Psoas muscle (tissue), 8 donors: ENCODE measurements around the gene SLC22A7. TPM values are rescaled to one million over a fixed set of nuclear protein-coding genes. Genes with fewer than 3 reads are reported as not detected.

Source experiments
- ATAC-seq, 4 donors: fragments of 200-7000 bp; cut with Tn5 transposase; one replicate each; pipeline ENCODE4 v1.9.1; 2020; ENCODE audit warnings: moderate library complexity in 3 of 4, mild to moderate bottlenecking in 2 of 4
- DNase-seq, 2 donors: peaks; one replicate each; pipeline ENCODE4 v3.0.0-alpha.2; 2020
- H3K27ac ChIP-seq: fragments of 200-600 bp; one replicate; pipeline ENCODE4 v1.8.0; 2022
- H3K27me3 ChIP-seq, 3 donors: fragments of 200-600 bp in 1 of 3; one replicate each; pipeline versions ENCODE4 v1.6.1 to v1.8.0; 2013 to 2022; ENCODE audit warnings: low read length in 2 of 3, mild to moderate bottlenecking in 2 of 3, moderate library complexity in 1 of 3; ENCODE audit not compliant: insufficient read depth in 3 of 3
- H3K36me3 ChIP-seq, 2 donors: fragments of 200-600 bp in 1 of 2; one replicate each; pipeline versions ENCODE4 v1.6.1 to v1.8.0; 2013 to 2022; ENCODE audit warnings: low read depth in 1 of 2, mild to moderate bottlenecking in 1 of 2, moderate library complexity in 1 of 2; ENCODE audit not compliant: insufficient read depth in 1 of 2
- H3K4me1 ChIP-seq: fragments of 200-600 bp; one replicate; pipeline ENCODE4 v1.8.0; 2022
- H3K4me3 ChIP-seq: fragments of 200-600 bp; one replicate; pipeline ENCODE4 v1.8.0; 2022; ENCODE audit warnings: mild to moderate bottlenecking
- H3K9me3 ChIP-seq: fragments of 200-600 bp; one replicate; pipeline ENCODE4 v1.8.0; 2022
- WGBS, 3 donors: extraction: QIAGEN DNeasy Blood & Tissue Kit; methylation state at CpG; one replicate each; pipeline versions ENCODE4 v1.1.6 to v1.1.7; 2013; 5-methylcytosine and 5-hydroxymethylcytosine counted together
- intact Hi-C, 2 donors: fragments of 100-400 bp; cut with DNase I; formaldehyde crosslinking; loops; one replicate each; pipeline versions ENCODE4 v1.11.0 to v1.14.2; 2022
- polyA plus RNA-seq, 3 donors: library from polyadenylated mRNA; stranded (reverse); fragments of 200-250 nt; gene quantifications; one replicate each; pipeline ENCODE4 v1.2.3, GENCODE V29; 2013
- total RNA-seq, 4 donors: library from RNA; stranded (reverse); fragmentation: NEBNext Ultra II Directional in 2 of 4; extraction: Animal tissue kit (Norgen Biotek cat#: 25700) in 2 of 4; gene quantifications; one replicate each; pipeline versions ENCODE4 v1.2.1 to v1.2.4, GENCODE V29; 2021 to 2023
- TF ChIP-seq, protein P1 (sequence below): fragments of 200-600 bp; IDR thresholded peaks from one replicate; pipeline ENCODE4 v1.8.0; 2022; ENCODE audit warnings: antibody characterized with exemption
- donor health status: healthy with polysubstance abuse.
- donor health status: DM: no; HTN: no; CAD: no; lungs with moderate emphysema.
- donor health status: Bipolar disorder and iron deficiency.
- donor health status: healthy.
- donor health status: DM: yes; HTN: yes; CAD: no.
- donor health status: DM: no; HTN: no; CAD: no.
- donor health status: DM: no; HTN: no; CAD: no.
- donor health status: DM: yes; HTN: yes; CAD: no.

SLC22A7 gene
- total and polyA plus RNA-seq, 7 donors: not detected

DNA sequence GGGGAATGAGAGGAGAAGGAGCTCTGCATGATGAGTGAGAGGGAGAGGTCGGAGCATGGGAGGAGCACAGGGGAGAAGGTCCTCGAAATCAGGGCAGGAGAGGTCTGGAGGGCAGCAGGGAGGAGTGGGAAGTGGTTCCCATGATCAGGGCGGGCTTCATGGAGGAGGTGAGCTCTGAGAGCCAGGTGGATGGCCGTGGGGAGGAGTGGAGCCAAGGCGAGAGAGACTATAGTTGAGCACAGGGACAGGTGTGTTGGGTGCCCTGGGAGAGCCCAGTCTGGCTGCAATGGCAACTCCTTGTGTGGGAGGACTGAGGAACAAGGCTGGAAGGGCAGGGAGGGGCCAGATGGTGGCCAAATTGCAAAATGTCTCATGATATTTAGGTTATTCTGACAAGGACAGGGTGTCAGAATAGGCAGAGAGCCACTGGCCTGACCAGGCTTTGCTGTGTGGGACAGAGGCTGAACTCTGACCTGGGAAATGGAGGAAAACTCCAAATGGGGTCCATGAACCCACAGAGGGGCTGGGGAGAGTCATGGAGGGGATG, 33.4 kb upstream of the SLC22A7 start:
- H3K27me3 ChIP-seq: peaks cover 0 to 6% (median 0%) of the 10 kb centered on the region in 3 donors
- ATAC-seq (no peak), DNase-seq (no peak)
- peaks cover 5% of the 10 kb centered on the region for H3K4me1 ChIP-seq
- no peak overlapping the region for H3K4me3 ChIP-seq
- H3K36me3 ChIP-seq: no peaks in the 10 kb centered on the region
- intact Hi-C loops: loop anchor here in 1 of 2 donors (5.0 kb wide), 1 partner anchor 68 kb away; no protein-coding TSS in a partner anchor
- TF ChIP-seq, protein P1, sequence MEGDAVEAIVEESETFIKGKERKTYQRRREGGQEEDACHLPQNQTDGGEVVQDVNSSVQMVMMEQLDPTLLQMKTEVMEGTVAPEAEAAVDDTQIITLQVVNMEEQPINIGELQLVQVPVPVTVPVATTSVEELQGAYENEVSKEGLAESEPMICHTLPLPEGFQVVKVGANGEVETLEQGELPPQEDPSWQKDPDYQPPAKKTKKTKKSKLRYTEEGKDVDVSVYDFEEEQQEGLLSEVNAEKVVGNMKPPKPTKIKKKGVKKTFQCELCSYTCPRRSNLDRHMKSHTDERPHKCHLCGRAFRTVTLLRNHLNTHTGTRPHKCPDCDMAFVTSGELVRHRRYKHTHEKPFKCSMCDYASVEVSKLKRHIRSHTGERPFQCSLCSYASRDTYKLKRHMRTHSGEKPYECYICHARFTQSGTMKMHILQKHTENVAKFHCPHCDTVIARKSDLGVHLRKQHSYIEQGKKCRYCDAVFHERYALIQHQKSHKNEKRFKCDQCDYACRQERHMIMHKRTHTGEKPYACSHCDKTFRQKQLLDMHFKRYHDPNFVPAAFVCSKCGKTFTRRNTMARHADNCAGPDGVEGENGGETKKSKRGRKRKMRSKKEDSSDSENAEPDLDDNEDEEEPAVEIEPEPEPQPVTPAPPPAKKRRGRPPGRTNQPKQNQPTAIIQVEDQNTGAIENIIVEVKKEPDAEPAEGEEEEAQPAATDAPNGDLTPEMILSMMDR: no peak
- WGBS, 3 donors: 79 to 90% (median 86%) methylated on average over 5 of the region's 5 CpGs
- no peak overlapping the region for H3K27ac ChIP-seq
- H3K9me3 ChIP-seq: no peaks in the 10 kb centered on the region

DNA sequence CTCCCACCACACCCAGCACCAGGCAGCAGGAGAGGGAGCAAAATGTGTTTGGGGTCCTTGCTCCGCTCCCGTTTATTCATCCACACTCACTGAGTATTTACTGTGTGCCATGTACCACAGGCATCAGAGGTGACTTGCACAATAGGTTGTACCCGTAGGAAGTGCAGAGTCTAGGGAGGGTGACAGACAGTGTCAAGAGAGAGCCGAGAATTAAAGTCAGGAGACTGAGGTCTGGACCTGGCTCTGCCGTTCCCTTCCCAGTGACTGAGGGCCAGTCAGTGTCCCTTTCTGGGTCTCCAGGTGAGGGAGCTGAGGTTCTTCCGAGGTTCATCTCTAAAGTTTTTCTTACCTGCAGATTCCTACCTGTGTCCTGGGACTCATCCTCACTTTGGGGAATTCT, 32.5 kb upstream of the SLC22A7 start:
- ATAC-seq (no peak), DNase-seq (no peak)
- no peak overlapping the region for H3K4me3 ChIP-seq
- 85 to 90% (median 87%) methylated on average over 6 of the region's 6 CpGs for WGBS, 3 donors
- peaks cover 5% of the 10 kb centered on the region for H3K4me1 ChIP-seq
- no peaks in the 10 kb centered on the region for H3K36me3 ChIP-seq
- TF ChIP-seq, protein P1: no peak
- H3K9me3 ChIP-seq: no peaks in the 10 kb centered on the region
- H3K27me3 ChIP-seq: peaks cover 0 to 6% (median 0%) of the 10 kb centered on the region in 3 donors
- intact Hi-C loops: loop anchor here in 1 of 2 donors (5.0 kb wide), 1 partner anchor 67 kb away; no protein-coding TSS in a partner anchor
- no peak overlapping the region for H3K27ac ChIP-seq

DNA sequence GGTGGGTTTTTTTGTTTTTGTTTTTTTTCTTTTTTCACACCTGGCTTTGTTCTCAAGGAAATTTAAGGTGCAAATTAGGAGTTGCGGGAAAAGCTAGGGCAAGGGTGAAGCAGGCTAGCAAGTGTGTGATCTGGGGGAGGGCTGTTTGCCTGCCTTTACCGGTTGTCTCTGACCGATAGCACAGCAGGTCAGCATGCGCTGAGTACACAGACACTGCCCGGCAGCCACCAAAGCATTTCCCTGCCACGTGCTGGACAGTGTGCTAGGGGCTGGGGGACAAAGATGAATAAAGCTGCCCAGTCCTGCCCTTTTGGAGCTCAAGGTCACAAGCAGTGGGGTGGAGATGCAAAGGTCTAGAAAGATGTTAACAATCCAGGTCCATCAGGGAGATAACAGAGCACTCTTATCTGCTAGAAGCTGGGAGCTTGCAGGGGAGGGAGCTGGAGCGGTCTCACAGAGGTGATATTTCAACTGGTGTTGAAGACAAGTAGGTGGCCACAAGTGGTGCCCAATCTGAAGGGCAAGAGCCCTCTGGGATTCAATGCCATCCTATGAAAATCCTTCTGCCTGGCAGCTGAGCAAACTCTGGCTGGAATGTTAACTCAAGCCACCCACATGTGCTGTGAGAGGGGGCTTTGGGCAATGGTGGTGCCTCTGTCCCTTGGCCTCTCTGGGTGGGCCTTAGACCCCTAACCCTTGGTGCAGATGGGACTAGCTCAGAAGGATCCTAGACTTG, 30.3 kb upstream of the SLC22A7 start:
- DNase-seq (no peak), ATAC-seq (no peak)
- 77 to 82% (median 81%) methylated on average over 7 of the region's 7 CpGs for WGBS, 3 donors
- no peaks in the 10 kb centered on the region for H3K36me3 ChIP-seq
- peaks cover 5% of the 10 kb centered on the region for H3K4me1 ChIP-seq
- intact Hi-C loops: loop anchor here in 1 of 2 donors (5.0 kb wide), 1 partner anchor 65 kb away; no protein-coding TSS in a partner anchor
- no peak overlapping the region for H3K4me3 ChIP-seq
- H3K9me3 ChIP-seq: no peaks in the 10 kb centered on the region
- H3K27me3 ChIP-seq: peaks cover 0 to 13% (median 4%) of the 10 kb centered on the region in 3 donors
- H3K27ac ChIP-seq: no peak overlapping the region
- TF ChIP-seq, protein P1: no peak

DNA sequence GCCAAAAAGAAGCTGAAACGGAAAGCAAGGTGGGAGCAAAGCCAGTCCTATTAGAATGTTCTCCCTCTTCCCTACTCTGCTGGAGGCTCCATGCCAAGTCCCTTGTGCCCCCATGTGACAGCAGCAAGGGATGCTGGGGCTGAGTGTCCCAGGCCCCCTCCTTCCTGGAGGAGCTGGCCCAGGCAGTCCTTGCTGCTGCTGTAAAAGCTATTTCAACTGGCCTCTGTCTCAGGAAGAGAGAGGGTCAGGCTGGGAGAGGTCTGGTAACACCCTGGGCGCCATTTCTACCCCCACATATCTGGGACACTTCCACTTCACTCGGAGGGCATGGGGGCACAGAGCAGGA, 29.7 kb upstream of the SLC22A7 start:
- WGBS, 3 donors: 57 to 68% (median 65%) methylated on average over 3 of the region's 3 CpGs
- Histone ChIP-seq H3K27me3 (peaks cover 0 to 18% (median 4%) of the 10 kb centered on the region in 3 donors), H3K4me3 (no peak overlapping the region), H3K4me1 (peaks cover 5% of the 10 kb centered on the region), H3K27ac (no peak overlapping the region), H3K9me3 (no peaks in the 10 kb centered on the region), H3K36me3 (no peaks in the 10 kb centered on the region)
- intact Hi-C loops: loop anchor here in 1 of 2 donors (5.0 kb wide), 1 partner anchor 64 kb away; no protein-coding TSS in a partner anchor
- TF ChIP-seq, protein P1: no peak
- ATAC-seq: no peak
- DNase-seq: no peak
